Measurements from ENCODE around the gene KIZ.

DNA sequence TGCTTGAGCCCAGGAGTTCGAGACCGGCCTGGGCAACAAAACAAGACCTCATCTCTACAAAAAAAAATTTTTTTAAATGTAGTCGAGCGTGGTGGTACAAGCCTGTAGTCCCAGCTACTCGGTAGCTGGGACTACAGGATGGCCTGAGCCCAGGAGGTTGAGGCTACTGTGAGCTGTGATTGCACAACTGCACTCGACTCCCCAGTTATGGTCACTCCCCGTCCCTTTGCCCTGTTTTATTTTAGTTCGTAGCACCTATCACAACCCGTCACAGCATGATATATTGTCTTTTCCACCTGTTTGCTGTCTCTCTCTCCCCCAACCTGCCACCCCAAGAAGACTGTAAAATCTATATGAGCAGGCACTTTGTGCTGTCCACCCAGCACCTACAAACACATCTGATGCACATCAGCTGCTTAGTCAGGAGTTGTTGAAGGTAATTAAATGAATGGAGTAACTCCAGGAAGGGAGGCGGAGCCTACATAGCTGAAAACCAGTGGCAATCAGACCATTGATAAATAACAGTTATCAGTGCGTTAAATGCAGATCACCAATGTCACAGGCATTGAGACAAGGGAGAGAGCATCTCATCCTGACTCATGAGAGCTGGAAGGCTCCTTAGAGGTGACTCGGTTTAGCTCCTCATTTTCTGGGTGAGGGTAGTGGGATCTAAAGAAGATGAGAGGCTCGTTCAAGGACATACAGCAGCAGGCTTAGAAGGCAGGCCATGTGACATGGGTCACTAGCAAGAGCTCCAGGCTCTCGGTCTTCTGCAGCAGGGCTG is 162.9 kb downstream of the KIZ start:
- TF ChIP-seq CTCF (IDR thresholded peaks at IDR 0.05) (no peak), POLR2A (IDR thresholded peaks at IDR 0.05) (no peak)
